A673 (cell line): ENCODE measurements around the gene USH1C.

ENCODE experiments used
- CTCF ChIP-seq: fragments of 300-800, 200-600 bp; sonication (generic); conservative IDR thresholded peaks from 2 replicates; pipeline ENCODE4 v1.5.1; 2017; ENCODE audit warnings: low read depth, mild to moderate bottlenecking, antibody characterized with exemption, low read length, moderate library complexity, mixed read lengths
- EZH2 ChIP-seq: fragments of 200-600 bp; sonication (generic); IDR thresholded peaks from 2 replicates; pipeline ENCODE4 v1.6.1; 2017; ENCODE audit warnings: borderline replicate concordance, low read depth, mild to moderate bottlenecking, mixed read lengths, antibody characterized with exemption, low read length; ENCODE audit not compliant: poor library complexity, severe bottlenecking

GRCh38 chr11:17550450-17551346 lies 6.5 kb upstream of the USH1C start:
- TF ChIP-seq CTCF (no peak), EZH2 (no peak)
